HepG2 (cell line): ENCODE data around the gene PLXNA4. TPM values are rescaled to one million over a fixed set of nuclear protein-coding genes. Genes with fewer than 3 reads are reported as not detected.

Source experiments
- ATAC-seq: fragments of 200-7000 bp; cut with Tn5 transposase; 3 replicates; pipeline ENCODE4 v1.9.1; 2020; ENCODE audit warnings: mild to moderate bottlenecking, moderate library complexity
- BruUV-seq: library from RNA; stranded (reverse); fragments of 400-500 nt; replicated peaks from 2 replicates; lab custom pipeline; 2021; lab: Mats Ljungman, UMichigan
- CTCF ChIA-PET: fragments of 300-600 bp; formaldehyde crosslinking; extraction: SDS; loops from one replicate; lab custom pipeline; 2021; ENCODE audit warnings: low total read pairs, inconsistent platforms, low intra/inter-chr PET ratio; lab: Yijun Ruan, JAX
- POLR2A ChIA-PET: fragments of 350-600 bp; sonication (Branson Sonifier 250); formaldehyde crosslinking; loops from one replicate; lab custom pipeline; 2020; ENCODE audit warnings: antibody characterized with exemption, inconsistent platforms; lab: Yijun Ruan, JAX
- DNase-seq: peaks from one replicate; pipeline ENCODE4 v3.0.0-alpha.2; 2015; ENCODE audit warnings: low spot score
- FAIRE-seq: peaks from 3 replicates; lab custom pipeline; 2011; peaks lifted over from hg19 to GRCh38; lab: Jason Lieb, UNC
- H2AFZ ChIP-seq: one replicate; pipeline ENCODE4 v1.6.1; 2011; ENCODE audit warnings: low read length, inconsistent platforms
- H3K27ac ChIP-seq: fragments of 300-600 bp; 3 replicates; pipeline ENCODE4 v1.8.0; 2011; ENCODE audit warnings: mixed run types, mild to moderate bottlenecking, mixed read lengths, low read length, inconsistent platforms; ENCODE audit not compliant: insufficient read depth; ENCODE audit errors: extremely low read length
- H3K27me3 ChIP-seq, 2 experiments: fragments of 200-600 bp in 1 of 2; 2 replicates in 1 of 2; 3 replicates in 1 of 2; pipeline versions ENCODE4 v1.6.0 to v1.8.0; 2011; ENCODE audit warnings: low read length in 2 of 2, mild to moderate bottlenecking in 2 of 2, moderate library complexity in 2 of 2, inconsistent platforms in 1 of 2; ENCODE audit not compliant: insufficient read depth in 2 of 2, control insufficient read depth in 1 of 2
- H3K36me3 ChIP-seq, 2 experiments: fragments of 200-600 bp in 1 of 2; replicated peaks in 1 of 2; 2 replicates in 1 of 2; 3 replicates in 1 of 2; pipeline versions ENCODE4 v1.5.1 to v1.8.0; 2011; ENCODE audit warnings: low read length in 2 of 2, inconsistent platforms in 1 of 2; ENCODE audit not compliant: insufficient read depth in 2 of 2, control insufficient read depth in 1 of 2
- H3K4me1 ChIP-seq: 2 replicates; pipeline ENCODE4 v1.5.1; 2012; ENCODE audit warnings: low read length, inconsistent platforms; ENCODE audit not compliant: insufficient read depth
- H3K4me2 ChIP-seq: 2 replicates; pipeline ENCODE4 v1.6.0; 2011; ENCODE audit warnings: low read depth, low read length, inconsistent platforms
- H3K4me3 ChIP-seq, 3 experiments: fragments of 200-600 bp in 1 of 3; sonication (generic), shearing (Covaris generic) in 1 of 3; replicated peaks in 1 of 3; 2 replicates each; pipeline ENCODE4 v1.5.1; 2011 to 2016; ENCODE audit warnings: low read length in 3 of 3, inconsistent platforms in 2 of 3, low read depth in 2 of 3, mild to moderate bottlenecking in 2 of 3, control low read depth in 1 of 3, mixed read lengths in 1 of 3; ENCODE audit not compliant: insufficient read depth in 1 of 3
- H3K79me2 ChIP-seq: one replicate; pipeline ENCODE4 v1.6.1; 2011; ENCODE audit warnings: low read length, inconsistent platforms; ENCODE audit not compliant: insufficient read depth
- H3K9ac ChIP-seq: 2 replicates; pipeline ENCODE4 v1.6.0; 2011; ENCODE audit warnings: mild to moderate bottlenecking, low read depth, low read length, inconsistent platforms; ENCODE audit not compliant: insufficient read depth
- H3K9me3 ChIP-seq: 2 replicates; pipeline ENCODE4 v1.5.1; 2012; ENCODE audit warnings: mild to moderate bottlenecking, low read length
- H4K20me1 ChIP-seq: 2 replicates; pipeline ENCODE4 v1.6.0; 2011; ENCODE audit warnings: inconsistent platforms, mild to moderate bottlenecking, low read length, moderate library complexity; ENCODE audit not compliant: insufficient read depth
- IKZF4 ChIP-seq: sonication (generic); formaldehyde crosslinking; IDR thresholded peaks from 2 replicates; pipeline ENCODE4 v1.5.1; 2020; ENCODE audit warnings: borderline replicate concordance, mild to moderate bottlenecking, low read depth, missing genetic modification reagents; ENCODE audit errors: not compliant biosample characterization
- NKX3-1 ChIP-seq: sonication (generic); formaldehyde crosslinking; IDR thresholded peaks from 2 replicates; pipeline ENCODE4 v1.5.0; 2020; ENCODE audit warnings: missing genetic modification reagents
- PHB2 ChIP-seq: fragments of 450-650 bp; IDR thresholded peaks from 2 replicates; pipeline ENCODE4 v1.6.1; 2018; ENCODE audit not compliant: partially characterized antibody
- SKI ChIP-seq: fragments of 450-650 bp; IDR thresholded peaks from one replicate; pipeline ENCODE4 v1.6.1; 2018; ENCODE audit warnings: mild to moderate bottlenecking; ENCODE audit not compliant: partially characterized antibody
- STAG1 ChIP-seq: sonication (generic); formaldehyde crosslinking; IDR thresholded peaks from 2 replicates; pipeline ENCODE4 v1.4.0; 2020; ENCODE audit warnings: missing genetic modification reagents
- THAP7 ChIP-seq: sonication (generic); formaldehyde crosslinking; IDR thresholded peaks from 2 replicates; pipeline ENCODE4 v1.8.1; 2023; ENCODE audit warnings: mild to moderate bottlenecking, missing genetic modification reagents
- ZBTB39 ChIP-seq: sonication (generic); formaldehyde crosslinking; IDR thresholded peaks from 2 replicates; pipeline ENCODE4 v1.5.0; 2020; ENCODE audit warnings: missing genetic modification reagents
- ZMYM4 ChIP-seq: sonication (generic); formaldehyde crosslinking; IDR thresholded peaks from 2 replicates; pipeline ENCODE4 v1.8.1; 2023; ENCODE audit warnings: mild to moderate bottlenecking, missing genetic modification reagents
- ZNF543 ChIP-seq: sonication (generic); formaldehyde crosslinking; IDR thresholded peaks from 2 replicates; pipeline ENCODE4 v1.4.0; 2020; ENCODE audit warnings: mild to moderate bottlenecking, missing genetic modification reagents
- ZNF652 ChIP-seq: IDR thresholded peaks from 2 replicates; pipeline ENCODE4 v1.6.1; 2016; ENCODE audit warnings: low read depth, borderline replicate concordance
- ZNF878 ChIP-seq: sonication (generic); formaldehyde crosslinking; IDR thresholded peaks from 2 replicates; pipeline ENCODE4 v1.8.1; 2023; ENCODE audit warnings: mild to moderate bottlenecking, missing genetic modification reagents, moderate library complexity
- WGBS: methylation state at CpG from one replicate; pipeline ENCODE4 v1.1.6; 2017; ENCODE audit warnings: low lambda C conversion rate; 5-methylcytosine and 5-hydroxymethylcytosine counted together
- in situ Hi-C: cut with HindIII; loops from 2 replicates; pipeline ENCODE4 v1.10.0; 2017; ENCODE audit warnings: low pct_unique_long_range_greater_than_20kb; ENCODE audit not compliant: extremely low pct_ligation_motif_present
- intact Hi-C: fragments of 100-400 bp; cut with micrococcal nuclease; formaldehyde crosslinking; loops from one replicate; pipeline ENCODE4 v1.10.0; 2022; ENCODE audit not compliant: unreplicated experiment
- polyA plus RNA-seq, 8 experiments: library from polyadenylated mRNA; depleted of rRNA in 3 of 8; stranded (reverse) in 7 of 8; unstranded in 1 of 8; fragments of >200 nt; fragmentation: Illumina TruSeq in 4 of 8; extraction: Trizol in 4 of 8; gene quantifications; 2 replicates each; pipeline versions ENCODE4 v1.2.1 to v1.2.3, GENCODE V29; 2011 to 2016; ENCODE audit warnings: low read depth in 4 of 8, missing spikeins in 1 of 8, mixed read lengths in 1 of 8; ENCODE audit not compliant: insufficient read depth in 1 of 8
- total RNA-seq, 5 experiments: library from RNA; depleted of rRNA; stranded (reverse); fragments of >200 nt; fragmentation: Illumina TruSeq; extraction: Trizol; gene quantifications; 2 replicates each; pipeline ENCODE4 v1.2.3, GENCODE V29; 2016; ENCODE audit warnings: low read depth in 1 of 5
- TF ChIP-seq, protein P1 (sequence below): sonication (generic); formaldehyde crosslinking; IDR thresholded peaks from 2 replicates; pipeline ENCODE4 v1.4.0; 2020; ENCODE audit warnings: missing genetic modification reagents
- TF ChIP-seq, protein P2 (sequence below): IDR thresholded peaks from 2 replicates; pipeline ENCODE4 v1.6.1; 2012; ENCODE audit warnings: low read length, improper control_type of control experiment
- TF ChIP-seq, protein P3 (sequence below): sonication (generic); formaldehyde crosslinking; IDR thresholded peaks from 2 replicates; pipeline ENCODE4 v1.8.0; 2022; ENCODE audit warnings: missing genetic modification reagents, low read depth, mild to moderate bottlenecking, borderline replicate concordance

The PLXNA4 gene
- total and polyA plus RNA-seq, 2 of the 13 experiments (the other 11 are each of a cell fraction or from before 2014, with no cell fraction given), result 0.01 to 0.04 TPM

DNA sequence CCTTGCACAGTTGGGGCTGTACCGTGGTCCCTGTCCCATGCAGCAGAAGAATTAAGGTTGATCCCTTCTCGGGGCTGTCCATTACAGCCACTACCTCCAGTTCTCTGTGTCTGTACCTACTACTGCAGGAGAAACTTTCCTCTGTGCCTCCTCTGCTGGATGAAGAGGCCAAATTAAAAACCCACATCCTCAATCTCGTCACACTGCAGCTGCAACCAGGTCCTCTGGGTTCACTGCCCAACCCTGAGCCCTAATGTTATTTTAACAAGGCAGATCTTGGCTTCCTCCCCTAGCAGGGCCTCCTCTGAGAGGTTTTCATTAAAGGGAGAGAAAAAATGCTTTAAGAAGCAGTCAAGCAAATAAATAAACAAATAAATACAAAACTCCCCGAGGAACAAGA lies 66.6 kb downstream of the PLXNA4 start:
- CTCF ChIA-PET, result no interaction called here
- peaks cover 0 to 29% of the 10 kb centered on the region in 2 experiments; a peak in 3 of 5 replicates for H3K27me3 ChIP-seq
- no peak for FAIRE-seq
- no TSS peak for BruUV-seq
- WGBS, result 0% methylated on average over 3 of the region's 4 CpGs
- no peak overlapping the region for H3K9ac ChIP-seq
- no peaks in the 10 kb centered on the region for H3K36me3 ChIP-seq
- POLR2A ChIA-PET, result no interaction called here
- no peak overlapping the region for H3K4me2 ChIP-seq
- in situ Hi-C loops, result no loop called here
- ATAC-seq, result no peak
- DNase-seq, result no peak
- H2AFZ ChIP-seq, result no peak overlapping the region
- H3K4me1 ChIP-seq, result no peaks in the 10 kb centered on the region
- intact Hi-C loops, result no loop called here
- H3K4me3 ChIP-seq, result no peak overlapping the region
- no peaks in the 10 kb centered on the region for H3K79me2 ChIP-seq
- no peaks in the 10 kb centered on the region for H4K20me1 ChIP-seq
- no peak overlapping the region for H3K27ac ChIP-seq
- H3K9me3 ChIP-seq, result no peaks in the 10 kb centered on the region
- no peak for TF ChIP-seq ZMYM4 (CRISPR knock-in tag)
- TF ChIP-seq, protein P1, sequence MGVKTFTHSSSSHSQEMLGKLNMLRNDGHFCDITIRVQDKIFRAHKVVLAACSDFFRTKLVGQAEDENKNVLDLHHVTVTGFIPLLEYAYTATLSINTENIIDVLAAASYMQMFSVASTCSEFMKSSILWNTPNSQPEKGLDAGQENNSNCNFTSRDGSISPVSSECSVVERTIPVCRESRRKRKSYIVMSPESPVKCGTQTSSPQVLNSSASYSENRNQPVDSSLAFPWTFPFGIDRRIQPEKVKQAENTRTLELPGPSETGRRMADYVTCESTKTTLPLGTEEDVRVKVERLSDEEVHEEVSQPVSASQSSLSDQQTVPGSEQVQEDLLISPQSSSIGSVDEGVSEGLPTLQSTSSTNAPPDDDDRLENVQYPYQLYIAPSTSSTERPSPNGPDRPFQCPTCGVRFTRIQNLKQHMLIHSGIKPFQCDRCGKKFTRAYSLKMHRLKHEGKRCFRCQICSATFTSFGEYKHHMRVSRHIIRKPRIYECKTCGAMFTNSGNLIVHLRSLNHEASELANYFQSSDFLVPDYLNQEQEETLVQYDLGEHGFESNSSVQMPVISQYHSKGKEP (CRISPR knock-in tag), result no peak
- no peak for TF ChIP-seq PHB2
- TF ChIP-seq, protein P2, sequence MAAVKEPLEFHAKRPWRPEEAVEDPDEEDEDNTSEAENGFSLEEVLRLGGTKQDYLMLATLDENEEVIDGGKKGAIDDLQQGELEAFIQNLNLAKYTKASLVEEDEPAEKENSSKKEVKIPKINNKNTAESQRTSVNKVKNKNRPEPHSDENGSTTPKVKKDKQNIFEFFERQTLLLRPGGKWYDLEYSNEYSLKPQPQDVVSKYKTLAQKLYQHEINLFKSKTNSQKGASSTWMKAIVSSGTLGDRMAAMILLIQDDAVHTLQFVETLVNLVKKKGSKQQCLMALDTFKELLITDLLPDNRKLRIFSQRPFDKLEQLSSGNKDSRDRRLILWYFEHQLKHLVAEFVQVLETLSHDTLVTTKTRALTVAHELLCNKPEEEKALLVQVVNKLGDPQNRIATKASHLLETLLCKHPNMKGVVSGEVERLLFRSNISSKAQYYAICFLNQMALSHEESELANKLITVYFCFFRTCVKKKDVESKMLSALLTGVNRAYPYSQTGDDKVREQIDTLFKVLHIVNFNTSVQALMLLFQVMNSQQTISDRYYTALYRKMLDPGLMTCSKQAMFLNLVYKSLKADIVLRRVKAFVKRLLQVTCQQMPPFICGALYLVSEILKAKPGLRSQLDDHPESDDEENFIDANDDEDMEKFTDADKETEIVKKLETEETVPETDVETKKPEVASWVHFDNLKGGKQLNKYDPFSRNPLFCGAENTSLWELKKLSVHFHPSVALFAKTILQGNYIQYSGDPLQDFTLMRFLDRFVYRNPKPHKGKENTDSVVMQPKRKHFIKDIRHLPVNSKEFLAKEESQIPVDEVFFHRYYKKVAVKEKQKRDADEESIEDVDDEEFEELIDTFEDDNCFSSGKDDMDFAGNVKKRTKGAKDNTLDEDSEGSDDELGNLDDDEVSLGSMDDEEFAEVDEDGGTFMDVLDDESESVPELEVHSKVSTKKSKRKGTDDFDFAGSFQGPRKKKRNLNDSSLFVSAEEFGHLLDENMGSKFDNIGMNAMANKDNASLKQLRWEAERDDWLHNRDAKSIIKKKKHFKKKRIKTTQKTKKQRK, result no peak
- no peak for TF ChIP-seq ZNF878 (CRISPR knock-in tag)
- no peak for TF ChIP-seq IKZF4
- TF ChIP-seq ZBTB39 (CRISPR knock-in tag), result no peak
- no peak for TF ChIP-seq SKI
- TF ChIP-seq ZNF543 (CRISPR knock-in tag), result no peak
- TF ChIP-seq, protein P3, sequence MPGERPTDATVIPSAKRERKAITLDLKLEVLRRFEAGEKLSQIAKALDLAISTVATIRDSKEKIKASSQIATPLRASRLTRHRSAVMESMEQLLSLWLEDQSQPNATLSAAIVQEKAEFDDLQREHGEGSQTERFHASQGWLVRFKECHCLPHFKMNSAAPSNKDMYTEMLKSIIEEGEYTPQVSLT (CRISPR knock-in tag), result no peak
- no peak for TF ChIP-seq THAP7
- no peak for TF ChIP-seq NKX3-1
- no peak for TF ChIP-seq STAG1
- no peak for TF ChIP-seq ZNF652 (CRISPR knock-in tag)
